C4-2B (cell line): ENCODE measurements around the gene MS4A15.

Source experiments
- H3K27ac ChIP-seq: fragments of 450-650 bp; 2 replicates; pipeline ENCODE4 v1.5.1; 2017
- CTCF ChIP-seq: fragments of 450-650 bp; conservative IDR thresholded peaks from 2 replicates; pipeline ENCODE4 v1.5.1; 2017; ENCODE audit warnings: mild to moderate bottlenecking
- ZFX ChIP-seq: fragments of 450-650 bp; IDR thresholded peaks from 2 replicates; pipeline ENCODE4 v1.6.1; 2017

MS4A15 gene

GRCh38 chr11:60791153-60791933 is 34.7 kb downstream of the MS4A15 start:
- no peak for TF ChIP-seq ZFX
- TF ChIP-seq CTCF = no peak

GRCh38 chr11:60792521-60792920 is 35.9 kb downstream of the MS4A15 start:
- H3K27ac ChIP-seq = no peak overlapping the region
- TF ChIP-seq CTCF (no peak), ZFX (no peak)

More at GRCh38 chr11:60791153-60791933, 34.7 kb downstream of the MS4A15 start:
- no peak overlapping the region for H3K27ac ChIP-seq

DNA sequence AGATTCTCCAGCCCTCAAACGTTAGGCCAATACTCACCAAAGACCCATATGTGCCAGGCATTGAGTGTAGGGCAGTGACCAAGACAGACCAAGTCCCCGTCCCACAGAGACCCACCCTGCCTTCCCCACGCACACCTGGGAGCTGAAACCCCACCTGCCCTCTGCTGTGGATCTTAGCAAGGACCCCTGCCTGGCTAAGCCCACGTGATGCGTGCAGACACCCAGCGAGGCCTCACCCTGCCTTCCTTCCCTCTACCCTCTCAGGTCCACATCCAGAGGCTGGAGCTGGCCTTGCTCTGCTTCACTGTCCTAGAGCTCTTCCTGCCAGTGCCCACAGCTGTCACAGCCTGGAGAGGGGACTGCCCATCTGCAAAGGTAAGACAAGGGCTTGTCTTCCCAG is 38.6 kb downstream of the MS4A15 start:
- no peak overlapping the region for H3K27ac ChIP-seq
- TF ChIP-seq ZFX (no peak), CTCF (no peak)

- no peak for TF ChIP-seq ZFX
- no peak for TF ChIP-seq CTCF
- no peak overlapping the region for H3K27ac ChIP-seq
Observed at GRCh38 chr11:60797846-60798630, 41.4 kb downstream of the MS4A15 start.

DNA sequence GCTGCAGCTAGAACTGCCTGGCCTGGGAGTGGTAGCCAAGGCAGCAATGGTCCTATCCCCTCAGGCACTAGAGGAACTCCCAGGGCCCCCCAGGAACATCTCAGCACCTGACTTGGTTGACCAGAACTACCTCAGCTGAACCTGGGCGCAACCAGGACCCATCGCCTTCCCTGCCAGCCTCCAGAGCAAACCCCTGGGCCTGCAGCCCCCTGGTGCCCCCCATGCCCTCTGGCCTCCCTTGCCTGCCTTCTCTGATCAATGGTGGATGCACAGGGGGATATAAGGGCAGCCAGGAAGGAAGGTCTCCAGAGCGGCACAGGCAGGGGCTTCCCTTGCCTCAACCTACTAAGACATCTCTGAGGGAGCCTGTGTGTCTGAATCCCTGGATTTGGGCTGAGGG is 42.0 kb downstream of the MS4A15 start:
- no peak for TF ChIP-seq CTCF
- TF ChIP-seq ZFX = no peak
- H3K27ac ChIP-seq = no peak overlapping the region

DNA sequence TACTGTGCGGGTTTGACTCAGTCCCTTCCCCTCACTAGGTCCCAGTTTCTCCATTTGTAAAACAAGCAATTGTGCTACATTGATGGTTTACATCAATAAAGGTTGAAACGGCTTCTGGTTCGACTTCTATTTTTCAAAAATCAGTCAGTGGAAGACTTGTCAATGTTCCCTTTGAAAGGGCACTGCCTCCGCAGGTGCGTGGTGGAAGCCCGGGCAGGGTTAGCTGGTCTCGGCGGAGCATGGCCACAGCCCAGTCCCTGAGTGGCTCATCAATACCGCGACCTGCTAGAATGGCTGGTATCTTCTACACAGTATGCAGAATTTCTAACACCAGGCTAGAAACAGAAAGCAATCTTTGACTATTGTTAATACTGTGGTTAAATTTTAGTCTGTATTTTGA is 44.5 kb downstream of the MS4A15 start:
- TF ChIP-seq CTCF = no peak
- TF ChIP-seq ZFX = no peak
- no peak overlapping the region for H3K27ac ChIP-seq

DNA sequence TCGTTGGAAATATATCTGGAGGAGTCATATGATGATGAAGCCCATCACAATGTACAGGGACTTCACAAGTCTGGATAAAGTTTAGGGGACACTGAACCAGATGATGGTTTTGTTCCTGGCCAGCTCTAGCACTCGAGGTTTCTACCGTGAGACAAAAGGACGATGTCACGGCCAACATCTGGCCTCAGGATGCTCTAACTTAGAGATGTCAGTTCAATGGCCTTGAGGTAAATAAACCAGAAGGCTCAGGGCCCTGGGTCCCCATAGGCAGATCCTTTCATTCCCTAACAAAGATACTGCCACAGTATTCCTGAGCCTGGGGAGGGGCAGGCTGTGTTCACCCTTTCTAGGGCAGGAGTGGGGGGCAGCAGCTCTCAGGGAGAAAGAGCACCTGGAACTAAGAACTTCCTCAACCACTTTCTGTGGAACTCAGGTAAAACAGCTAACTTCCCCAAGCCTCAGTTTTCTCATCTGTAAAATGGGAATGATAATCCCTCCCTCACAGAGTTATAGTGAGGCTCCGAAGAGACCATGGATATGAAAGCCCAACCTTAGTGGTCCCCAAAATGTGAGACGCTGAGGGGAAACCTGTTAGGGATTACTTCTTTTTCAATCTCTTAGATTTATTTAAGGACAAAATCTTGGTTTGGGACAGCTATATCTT is 46.7 kb downstream of the MS4A15 start:
- TF ChIP-seq ZFX = no peak
- TF ChIP-seq CTCF = no peak

More for the DNA sequence above, 46.7 kb downstream of the MS4A15 start:
- H3K27ac ChIP-seq = no peak overlapping the region
